RWPE1 (cell line): ENCODE results near the gene CALB2.

ENCODE experiments used
- CTCF ChIA-PET: fragments of 350-600 bp; sonication (Branson Sonifier 250); formaldehyde crosslinking; extraction: SDS; loops from one replicate; lab custom pipeline; 2021; lab: Yijun Ruan, JAX
- POLR2A ChIA-PET: fragments of 400-600 bp; formaldehyde crosslinking; extraction: SDS; loops from one replicate; lab custom pipeline; 2020; ENCODE audit warnings: antibody characterized with exemption; ENCODE audit not compliant: low non-redundant PET; lab: Yijun Ruan, JAX
- DNase-seq: peaks from one replicate; pipeline ENCODE4 v3.0.0; 2012; ENCODE audit warnings: low spot score
- H3K27ac ChIP-seq: fragments of 450-650 bp; 2 replicates; pipeline ENCODE4 v1.5.1; 2017
- TF ChIP-seq, protein P1 (sequence below): fragments of 450-650 bp; conservative IDR thresholded peaks from 2 replicates; pipeline ENCODE4 v1.5.1; 2017; ENCODE audit warnings: low read depth, mild to moderate bottlenecking

The CALB2 gene

DNA sequence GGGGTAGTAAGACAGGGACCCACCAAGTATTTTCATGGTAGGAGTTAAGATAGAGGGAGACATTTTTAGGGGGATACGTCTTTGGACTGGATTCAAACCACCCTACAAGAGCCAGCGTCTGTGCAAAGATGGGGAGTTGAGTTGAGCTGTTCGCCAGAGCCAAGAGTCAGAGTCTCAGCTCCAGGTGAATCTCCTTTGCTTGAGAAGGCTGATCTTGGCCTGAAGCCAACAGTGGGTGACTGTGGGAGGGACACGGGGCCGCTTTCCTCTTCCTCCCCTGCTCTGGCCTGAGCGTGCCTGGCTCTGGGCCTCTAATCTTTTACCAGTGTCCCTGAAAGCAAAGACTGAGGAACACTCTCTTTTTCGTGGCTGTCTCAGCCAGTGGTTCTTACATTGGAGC lies 78.0 kb downstream of the CALB2 start:
- H3K27ac ChIP-seq, result no peak overlapping the region
- CTCF ChIA-PET, result interaction anchor here (0.8 kb wide), 1 partner anchor 24 kb away, joined by 6 read pairs; no protein-coding TSS in a partner anchor
- no peak for DNase-seq
- TF ChIP-seq, protein P1, sequence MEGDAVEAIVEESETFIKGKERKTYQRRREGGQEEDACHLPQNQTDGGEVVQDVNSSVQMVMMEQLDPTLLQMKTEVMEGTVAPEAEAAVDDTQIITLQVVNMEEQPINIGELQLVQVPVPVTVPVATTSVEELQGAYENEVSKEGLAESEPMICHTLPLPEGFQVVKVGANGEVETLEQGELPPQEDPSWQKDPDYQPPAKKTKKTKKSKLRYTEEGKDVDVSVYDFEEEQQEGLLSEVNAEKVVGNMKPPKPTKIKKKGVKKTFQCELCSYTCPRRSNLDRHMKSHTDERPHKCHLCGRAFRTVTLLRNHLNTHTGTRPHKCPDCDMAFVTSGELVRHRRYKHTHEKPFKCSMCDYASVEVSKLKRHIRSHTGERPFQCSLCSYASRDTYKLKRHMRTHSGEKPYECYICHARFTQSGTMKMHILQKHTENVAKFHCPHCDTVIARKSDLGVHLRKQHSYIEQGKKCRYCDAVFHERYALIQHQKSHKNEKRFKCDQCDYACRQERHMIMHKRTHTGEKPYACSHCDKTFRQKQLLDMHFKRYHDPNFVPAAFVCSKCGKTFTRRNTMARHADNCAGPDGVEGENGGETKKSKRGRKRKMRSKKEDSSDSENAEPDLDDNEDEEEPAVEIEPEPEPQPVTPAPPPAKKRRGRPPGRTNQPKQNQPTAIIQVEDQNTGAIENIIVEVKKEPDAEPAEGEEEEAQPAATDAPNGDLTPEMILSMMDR, result no peak
- POLR2A ChIA-PET, result no interaction called here

DNA sequence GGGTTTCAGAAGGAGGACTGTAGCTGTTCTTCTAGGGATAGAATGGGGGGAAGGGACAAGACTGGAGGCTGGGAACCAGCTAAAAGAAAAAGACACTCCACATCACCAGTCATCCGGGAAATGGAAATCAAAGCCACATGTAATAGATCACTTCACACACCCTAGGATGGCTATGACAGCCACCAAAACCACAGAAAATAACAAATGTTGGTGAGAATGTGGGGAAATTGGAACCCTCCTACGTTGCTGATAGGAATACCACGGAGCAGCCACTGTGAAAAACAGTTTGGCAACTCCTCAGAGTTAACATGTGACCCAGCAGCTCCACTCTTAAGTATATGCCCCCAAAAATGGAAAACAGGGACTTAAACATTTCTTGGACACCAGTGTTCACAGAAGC lies 81.0 kb downstream of the CALB2 start:
- DNase-seq, result no peak
- POLR2A ChIA-PET, result no interaction called here
- CTCF ChIA-PET, result no interaction called here
- no peak overlapping the region for H3K27ac ChIP-seq
- TF ChIP-seq, protein P1, result no peak
